ENCODE measurements around the gene USP3.

- no peak for TF ChIP-seq REST (IDR thresholded peaks at IDR 0.05; ENCODE audit: borderline replicate concordance in 1 of 2, low read depth in 1 of 2, low read length in 2 of 2)
- TF ChIP-seq, protein P1, sequence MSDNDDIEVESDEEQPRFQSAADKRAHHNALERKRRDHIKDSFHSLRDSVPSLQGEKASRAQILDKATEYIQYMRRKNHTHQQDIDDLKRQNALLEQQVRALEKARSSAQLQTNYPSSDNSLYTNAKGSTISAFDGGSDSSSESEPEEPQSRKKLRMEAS (IDR thresholded peaks at IDR 0.05): no peak
- TF ChIP-seq ZSCAN25 (CRISPR knock-in tag; IDR thresholded peaks at IDR 0.05): no peak
- no peak for TF ChIP-seq ZNF776 (CRISPR knock-in tag; IDR thresholded peaks at IDR 0.05)
- TF ChIP-seq JUND (CRISPR knock-in tag; IDR thresholded peaks at IDR 0.05): no peak
- TF ChIP-seq POLR2A (IDR thresholded peaks at IDR 0.05; ENCODE audit: insufficient read depth in 1 of 2, low read depth in 2 of 2, low read length in 2 of 2): no peak
These were observed 13.9 kb upstream of the USP3 start for GRCh38 chr15:63490345-63491034.

Measured in HepG2 (cell line).